ENCODE data around the gene LMAN1.

- TF ChIP-seq CTCF (conservative IDR thresholded peaks at IDR 0.05; ENCODE audit: low read depth, low read length) = no peak
- no peak for TF ChIP-seq RAD21 (IDR thresholded peaks at IDR 0.05; ENCODE audit: low read length)
- no peak for TF ChIP-seq RFX5 (IDR thresholded peaks at IDR 0.05; ENCODE audit: low read depth, low read length)
- no peak for TF ChIP-seq POLR2A (IDR thresholded peaks at IDR 0.05; ENCODE audit: low read depth, low read length)
- no peak for TF ChIP-seq MXI1 (IDR thresholded peaks at IDR 0.05; ENCODE audit: borderline replicate concordance, low read depth, low read length)
- TF ChIP-seq BHLHE40 (IDR thresholded peaks at IDR 0.05; ENCODE audit: low read depth, low read length) = no peak
- TF ChIP-seq CEBPB (IDR thresholded peaks at IDR 0.05; ENCODE audit: low read depth, low read length) = no peak
- TF ChIP-seq CHD1 (IDR thresholded peaks at IDR 0.05; ENCODE audit: low read depth, low read length) = no peak
- no peak for TF ChIP-seq MAZ (IDR thresholded peaks at IDR 0.05; ENCODE audit: borderline replicate concordance, low read depth, low read length)
- TF ChIP-seq SMC3 (IDR thresholded peaks at IDR 0.05; ENCODE audit: low read depth, low read length) = no peak
- TF ChIP-seq RCOR1 (IDR thresholded peaks at IDR 0.05; ENCODE audit: insufficient replicate concordance, low read length) = no peak
- no peak for TF ChIP-seq USF2 (IDR thresholded peaks at IDR 0.05; ENCODE audit: low read depth, low read length)
- TF ChIP-seq MAFK (IDR thresholded peaks at IDR 0.05; ENCODE audit: low read depth, low read length) = no peak
- no peak for TF ChIP-seq FOS (IDR thresholded peaks at IDR 0.05; ENCODE audit: low read depth, low read length)
Observed at GRCh38 chr18:59311631-59312030, 47.4 kb downstream of the LMAN1 start.
